MM.1S (cell line): Measurements from ENCODE around the gene PTPN13.

Experiments
- DNase-seq: peaks from one replicate; pipeline ENCODE4 v3.0.0-alpha.2; 2015
- H2AFZ ChIP-seq: fragments of 300-600 bp; sonication (generic); 2 replicates; pipeline ENCODE4 v1.6.0; 2016; ENCODE audit warnings: antibody characterized with exemption, low read length
- H3F3A ChIP-seq: fragments of 300-600 bp; sonication (generic); 2 replicates; pipeline ENCODE4 v1.6.1; 2016; ENCODE audit warnings: mild to moderate bottlenecking, antibody characterized with exemption, low read length, moderate library complexity, mixed read lengths; ENCODE audit not compliant: insufficient read depth
- H3K27ac ChIP-seq: fragments of 300-600 bp; sonication (generic); 2 replicates; pipeline ENCODE4 v1.5.1; 2016; ENCODE audit warnings: mild to moderate bottlenecking, low read length
- H3K27me3 ChIP-seq: fragments of 300-600 bp; sonication (generic); replicated peaks from 2 replicates; pipeline ENCODE4 v1.6.0; 2016; ENCODE audit warnings: low read length; ENCODE audit not compliant: insufficient read depth
- H3K36me3 ChIP-seq: fragments of 300-600 bp; sonication (generic); replicated peaks from 2 replicates; pipeline ENCODE4 v1.6.1; 2016; ENCODE audit warnings: mild to moderate bottlenecking, low read length, mixed read lengths; ENCODE audit not compliant: insufficient read depth
- H3K4me1 ChIP-seq: fragments of 300-600 bp; sonication (generic); 2 replicates; pipeline ENCODE4 v1.6.1; 2016; ENCODE audit warnings: low read length, mixed read lengths
- H3K4me2 ChIP-seq: fragments of 300-600 bp; sonication (generic); 2 replicates; pipeline ENCODE4 v1.6.0; 2016; ENCODE audit warnings: low read depth, low read length
- H3K4me3 ChIP-seq: fragments of 300-600 bp; sonication (generic); 2 replicates; pipeline ENCODE4 v1.5.1; 2016; ENCODE audit warnings: low read length, mixed read lengths
- H3K79me2 ChIP-seq: fragments of 300-600 bp; sonication (generic); 2 replicates; pipeline ENCODE4 v1.6.1; 2016; ENCODE audit warnings: mixed run types, low read length, mixed read lengths
- H3K9ac ChIP-seq: fragments of 300-600 bp; sonication (generic); 2 replicates; pipeline ENCODE4 v1.6.1; 2016; ENCODE audit warnings: low read length, mixed read lengths
- H3K9me2 ChIP-seq: fragments of 300-600 bp; sonication (generic); replicated peaks from 2 replicates; pipeline ENCODE4 v1.6.1; 2016; ENCODE audit warnings: mild to moderate bottlenecking, low read length, mixed read lengths; ENCODE audit not compliant: insufficient read depth
- H3K9me3 ChIP-seq: fragments of 300-600 bp; sonication (generic); replicated peaks from 2 replicates; pipeline ENCODE4 v1.6.1; 2016; ENCODE audit warnings: mild to moderate bottlenecking, low read length, mixed read lengths; ENCODE audit not compliant: insufficient read depth
- H4K20me1 ChIP-seq: fragments of 300-600 bp; sonication (generic); 2 replicates; pipeline ENCODE4 v1.6.1; 2016; ENCODE audit warnings: mild to moderate bottlenecking, low read length, moderate library complexity, mixed read lengths; ENCODE audit not compliant: insufficient read depth
- CTCF ChIP-seq: fragments of 300-600 bp; sonication (generic); IDR thresholded peaks from 2 replicates; pipeline ENCODE4 v1.5.1; 2016; ENCODE audit warnings: antibody characterized with exemption, low read length, mixed read lengths
- EZH2 ChIP-seq: fragments of 300-600 bp; sonication (generic); optimal IDR thresholded peaks from 2 replicates; pipeline ENCODE3; 2017; ENCODE audit warnings: low read depth, mild to moderate bottlenecking, antibody characterized with exemption, low read length, mixed read lengths
- EZH2phosphoT487 ChIP-seq: fragments of 300-600 bp; sonication (generic); IDR thresholded peaks from 2 replicates; pipeline ENCODE4 v1.6.1; 2018; ENCODE audit warnings: antibody characterized with exemption, low read length

PTPN13 gene

GRCh38 chr4:86551387-86551786 is 42.7 kb upstream of the PTPN13 start:
- H3K4me1 ChIP-seq, result peaks cover 4% of the 10 kb centered on the region; the same call in 1 of the 2 replicates
- no peaks in the 10 kb centered on the region for H4K20me1 ChIP-seq
- no peaks in the 10 kb centered on the region for H3F3A ChIP-seq
- H3K9me2 ChIP-seq, result no peaks in the 10 kb centered on the region
- H3K79me2 ChIP-seq, result no peaks in the 10 kb centered on the region
- no peaks in the 10 kb centered on the region for H3K36me3 ChIP-seq
- no peak overlapping the region for H3K4me2 ChIP-seq
- TF ChIP-seq EZH2phosphoT487, result no peak
- no peak for TF ChIP-seq EZH2
- no peak for TF ChIP-seq CTCF
- H3K27me3 ChIP-seq, result no peaks in the 10 kb centered on the region
- no peak overlapping the region for H3K9ac ChIP-seq
- H3K4me3 ChIP-seq, result no peak overlapping the region
- H3K27ac ChIP-seq, result no peak overlapping the region
- H3K9me3 ChIP-seq, result no peaks in the 10 kb centered on the region
- H2AFZ ChIP-seq, result no peak overlapping the region
- no peak for DNase-seq

GRCh38 chr4:86554646-86555045 is 39.5 kb upstream of the PTPN13 start:
- DNase-seq, result no peak
- H3K36me3 ChIP-seq, result no peaks in the 10 kb centered on the region
- no peak overlapping the region for H3K27ac ChIP-seq
- H3K27me3 ChIP-seq, result no peaks in the 10 kb centered on the region
- no peak overlapping the region for H3K4me3 ChIP-seq
- H3K4me1 ChIP-seq, result peaks cover 4% of the 10 kb centered on the region; the same call in 1 of the 2 replicates
- H3K9me3 ChIP-seq, result no peaks in the 10 kb centered on the region
- no peak overlapping the region for H3K9ac ChIP-seq
- no peaks in the 10 kb centered on the region for H3K79me2 ChIP-seq
- TF ChIP-seq EZH2phosphoT487, result no peak
- no peak for TF ChIP-seq CTCF
- no peak for TF ChIP-seq EZH2
- no peak overlapping the region for H2AFZ ChIP-seq
- H3K9me2 ChIP-seq, result no peaks in the 10 kb centered on the region
- H3F3A ChIP-seq, result 0 out of 2 replicates have a peak, but pooled peaks cover 3% of the 10 kb centered on the region
- H3K4me2 ChIP-seq, result no peak overlapping the region; the same call in 1 of the 2 replicates
- no peaks in the 10 kb centered on the region for H4K20me1 ChIP-seq

- 0 out of 2 replicates have a peak, but pooled peaks cover 3% of the 10 kb centered on the region for H3F3A ChIP-seq
- H3K27ac ChIP-seq, result peak overlapping the region; percentile 19; the same call in 1 of the 2 replicates
- peak overlapping the region; percentile 58 for H3K4me2 ChIP-seq
- no peaks in the 10 kb centered on the region for H3K79me2 ChIP-seq
- H4K20me1 ChIP-seq, result no peaks in the 10 kb centered on the region
- no peak overlapping the region for H3K9ac ChIP-seq
- H3K4me1 ChIP-seq, result peaks cover 4% of the 10 kb centered on the region; the same call in 1 of the 2 replicates
- no peaks in the 10 kb centered on the region for H3K36me3 ChIP-seq
- peak overlapping the region; percentile 12; the same call in 1 of the 2 replicates for H3K4me3 ChIP-seq
- H2AFZ ChIP-seq, result 0 out of 2 replicates have a peak overlapping the region, but pooled peaks have one; percentile 16
- TF ChIP-seq EZH2 (no peak), CTCF (no peak), EZH2phosphoT487 (no peak)
- no peak for DNase-seq
- no peaks in the 10 kb centered on the region for H3K27me3 ChIP-seq
- H3K9me3 ChIP-seq, result no peaks in the 10 kb centered on the region
- no peaks in the 10 kb centered on the region for H3K9me2 ChIP-seq
Measured at GRCh38 chr4:86556791-86557415, 37.2 kb upstream of the PTPN13 start.
